A673 (cell line): ENCODE data around the gene LBR. TPM values are rescaled to one million over a fixed set of nuclear protein-coding genes. Genes with fewer than 3 reads are reported as not detected.

ENCODE experiments used
- BruUV-seq: library from RNA; stranded (reverse); fragments of 400-500 nt; replicated peaks from 2 replicates; lab custom pipeline; 2021; lab: Mats Ljungman, UMichigan
- CTCF ChIA-PET: fragments of 300-600 bp; sonication (Branson Sonifier 250); formaldehyde crosslinking; loops from one replicate; lab custom pipeline; 2022; ENCODE audit warnings: antibody characterized with exemption; lab: Charles Lee
- POLR2A ChIA-PET: fragments of 300-600 bp; sonication (Branson Sonifier 250); formaldehyde crosslinking; loops from one replicate; lab custom pipeline; 2022; ENCODE audit warnings: antibody characterized with exemption; ENCODE audit not compliant: low non-redundant PET; lab: Charles Lee
- DNase-seq: peaks from one replicate; pipeline ENCODE4 v3.0.0-alpha.2; 2015; ENCODE audit warnings: low spot score
- H3K27ac ChIP-seq: fragments of 200-600 bp; sonication (generic); 2 replicates; pipeline ENCODE4 v1.5.1; 2016; ENCODE audit warnings: mixed run types, low read depth, mild to moderate bottlenecking, mixed read lengths, antibody characterized with exemption, low read length; ENCODE audit not compliant: poor library complexity, severe bottlenecking
- H3K27me3 ChIP-seq: fragments of 200-600 bp; sonication (generic); replicated peaks from 2 replicates; pipeline ENCODE4 v1.6.1; 2017; ENCODE audit warnings: mixed run types, low read depth, mild to moderate bottlenecking, mixed read lengths, antibody characterized with exemption, low read length; ENCODE audit not compliant: insufficient read depth, poor library complexity
- H3K36me3 ChIP-seq: fragments of 200-600 bp; sonication (generic); 2 replicates; pipeline ENCODE4 v1.6.1; 2016; ENCODE audit warnings: mixed run types, mild to moderate bottlenecking, mixed read lengths, antibody characterized with exemption, low read length; ENCODE audit not compliant: insufficient read depth, poor library complexity, severe bottlenecking
- H3K4me1 ChIP-seq: fragments of 200-600 bp; sonication (generic); 2 replicates; pipeline ENCODE4 v1.6.1; 2017; ENCODE audit warnings: mixed run types, mild to moderate bottlenecking, mixed read lengths, antibody characterized with exemption, low read length; ENCODE audit not compliant: insufficient read depth, poor library complexity, severe bottlenecking
- H3K4me3 ChIP-seq: fragments of 200-600 bp; sonication (generic); 2 replicates; pipeline ENCODE4 v1.5.1; 2016; ENCODE audit warnings: low read depth, mixed run types, mild to moderate bottlenecking, mixed read lengths, low read length; ENCODE audit not compliant: poor library complexity, severe bottlenecking
- H3K9me3 ChIP-seq: fragments of 200-600 bp; sonication (generic); 2 replicates; pipeline ENCODE4 v1.6.1; 2016; ENCODE audit warnings: mixed run types, low read depth, mild to moderate bottlenecking, mixed read lengths, antibody characterized with exemption, low read length; ENCODE audit not compliant: poor library complexity, severe bottlenecking
- CTCF ChIP-seq: fragments of 300-800, 200-600 bp; sonication (generic); conservative IDR thresholded peaks from 2 replicates; pipeline ENCODE4 v1.5.1; 2017; ENCODE audit warnings: low read depth, mild to moderate bottlenecking, antibody characterized with exemption, low read length, moderate library complexity, mixed read lengths
- EZH2 ChIP-seq: fragments of 200-600 bp; sonication (generic); IDR thresholded peaks from 2 replicates; pipeline ENCODE4 v1.6.1; 2017; ENCODE audit warnings: borderline replicate concordance, low read depth, mild to moderate bottlenecking, mixed read lengths, antibody characterized with exemption, low read length; ENCODE audit not compliant: poor library complexity, severe bottlenecking
- intact Hi-C: fragments of 100-400 bp; cut with micrococcal nuclease; formaldehyde crosslinking; loops from one replicate; pipeline ENCODE4 v1.10.0; 2022; ENCODE audit not compliant: unreplicated experiment
- total RNA-seq: library from RNA; stranded (reverse); gene quantifications from 2 replicates; pipeline ENCODE4 v1.2.3, GENCODE V29; 2021

Gene LBR
- total RNA-seq, 1 experiment from 2014 or later: 147 TPM

- Histone ChIP-seq H3K4me1 (no peaks in the 10 kb centered on the region), H3K9me3 (no peaks in the 10 kb centered on the region), H3K27me3 (no peaks in the 10 kb centered on the region), H3K4me3 (no peak overlapping the region), H3K27ac (no peak overlapping the region), H3K36me3 (peaks cover 72% of the 10 kb centered on the region)
- TF ChIP-seq EZH2 (no peak), CTCF (no peak)
- intact Hi-C loops: no loop called here
- no TSS peak for BruUV-seq
- DNase-seq: no peak
- ChIA-PET CTCF (no interaction called here), POLR2A (no interaction called here)
Observed at GRCh38 chr1:225400968-225401367, 26.9 kb downstream of the LBR start.

GRCh38 chr1:225396357-225396756 lies 31.5 kb downstream of the LBR start:
- POLR2A ChIA-PET: no interaction called here
- Histone ChIP-seq H3K4me1 (no peaks in the 10 kb centered on the region), H3K4me3 (no peak overlapping the region), H3K27ac (no peak overlapping the region), H3K27me3 (no peaks in the 10 kb centered on the region), H3K36me3 (peaks cover 30% of the 10 kb centered on the region), H3K9me3 (no peaks in the 10 kb centered on the region)
- CTCF ChIA-PET: interaction anchor here (0.6 kb wide), 1 partner anchor 671 kb away, joined by 5 read pairs; no protein-coding TSS in a partner anchor
- no TSS peak for BruUV-seq
- no peak for TF ChIP-seq EZH2
- TF ChIP-seq CTCF: no peak
- no peak for DNase-seq
- intact Hi-C loops: no loop called here

GRCh38 chr1:225389843-225390242 lies 38.0 kb downstream of the LBR start:
- H3K27me3 ChIP-seq: no peaks in the 10 kb centered on the region
- no peaks in the 10 kb centered on the region for H3K36me3 ChIP-seq
- no peaks in the 10 kb centered on the region for H3K9me3 ChIP-seq
- intact Hi-C loops: no loop called here
- no peak overlapping the region for H3K4me3 ChIP-seq
- no peak for DNase-seq
- no TSS peak for BruUV-seq
- H3K4me1 ChIP-seq: no peaks in the 10 kb centered on the region
- no peak overlapping the region for H3K27ac ChIP-seq
- TF ChIP-seq EZH2 (no peak), CTCF (no peak)
- ChIA-PET POLR2A (no interaction called here), CTCF (no interaction called here)
